Activated T-cell treated with anti-CD3 and anti-CD28 coated beads, Interleukin-2, amount 50 U/mL, for 4 hours (primary cell): ENCODE results near the gene MCTP2. TPM values are rescaled to one million over a fixed set of nuclear protein-coding genes. Genes with fewer than 3 reads are reported as not detected.
"Not testable (repeated sequence)": the region's sequence is repeated elsewhere in the genome, so short reads cannot be mapped to it uniquely, and the experiment has no call there.

Experiments used
- ATAC-seq, 2 donors: fragments of 200-7000 bp; cut with Tn5 transposase; one replicate each; pipeline ENCODE4 v1.10.0; 2021
- DNase-seq: peaks from one replicate; pipeline ENCODE4 v3.0.0-alpha.2; 2020
- H3K27me3 Mint-ChIP-seq: one replicate; pipeline ENCODE4 v1.8.0; 2021; ENCODE audit warnings: low read depth, mixed read lengths
- H3K36me3 Mint-ChIP-seq: one replicate; pipeline ENCODE4 v1.8.0; 2022; ENCODE audit warnings: mixed read lengths; ENCODE audit not compliant: insufficient read depth
- H3K4me1 Mint-ChIP-seq: one replicate; pipeline ENCODE4 v1.8.0; 2021; ENCODE audit warnings: low read depth, mixed read lengths
- H3K4me3 Mint-ChIP-seq: one replicate; pipeline ENCODE4 v1.8.0; 2021; ENCODE audit warnings: mild to moderate bottlenecking, moderate library complexity, mixed read lengths
- H3K9me3 Mint-ChIP-seq: one replicate; pipeline ENCODE4 v1.8.0; 2021; ENCODE audit warnings: mixed read lengths
- total RNA-seq, 3 donors: library from RNA; stranded (reverse); gene quantifications; one replicate each; pipeline ENCODE4 v1.2.1, GENCODE V29; 2021

The MCTP2 gene
- total RNA-seq, 3 donors from 2014 or later = 9.5 to 18.1 (median 14.2) TPM

GRCh38 chr15:94493586-94493985 is 262.2 kb downstream of the MCTP2 start:
- H3K27me3 Mint-ChIP-seq, ATAC-seq, DNase-seq, H3K4me3 Mint-ChIP-seq, H3K36me3 Mint-ChIP-seq, H3K4me1 Mint-ChIP-seq: not testable (repeated sequence)
- H3K9me3 Mint-ChIP-seq = peaks cover 11% of the 10 kb centered on the region

DNA sequence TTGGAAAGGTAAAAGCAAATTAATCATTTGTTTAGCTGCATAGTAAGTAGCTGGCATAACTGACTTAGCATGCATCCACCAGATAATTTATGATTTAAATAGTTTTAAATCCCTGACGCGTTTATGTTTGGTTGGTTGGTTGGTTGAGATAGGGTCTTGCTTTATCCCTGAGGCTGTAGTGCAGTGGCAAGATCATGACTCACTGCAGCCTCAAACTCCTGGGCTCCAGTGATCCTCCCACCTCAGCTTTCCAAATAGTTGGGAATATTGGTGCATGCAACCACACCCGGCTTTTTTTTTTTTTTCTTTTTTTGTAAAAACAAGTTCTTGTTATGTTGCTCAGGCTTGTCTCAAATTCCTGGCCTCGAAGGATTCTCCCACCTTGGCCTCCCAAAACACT is 263.4 kb downstream of the MCTP2 start:
- DNase-seq (no peak), ATAC-seq (no peak)
- Mint-ChIP-seq H3K4me1 (no peaks in the 10 kb centered on the region), H3K4me3 (no peak overlapping the region), H3K9me3 (peaks cover 6% of the 10 kb centered on the region), H3K27me3 (no peaks in the 10 kb centered on the region), H3K36me3 (no peaks in the 10 kb centered on the region)

DNA sequence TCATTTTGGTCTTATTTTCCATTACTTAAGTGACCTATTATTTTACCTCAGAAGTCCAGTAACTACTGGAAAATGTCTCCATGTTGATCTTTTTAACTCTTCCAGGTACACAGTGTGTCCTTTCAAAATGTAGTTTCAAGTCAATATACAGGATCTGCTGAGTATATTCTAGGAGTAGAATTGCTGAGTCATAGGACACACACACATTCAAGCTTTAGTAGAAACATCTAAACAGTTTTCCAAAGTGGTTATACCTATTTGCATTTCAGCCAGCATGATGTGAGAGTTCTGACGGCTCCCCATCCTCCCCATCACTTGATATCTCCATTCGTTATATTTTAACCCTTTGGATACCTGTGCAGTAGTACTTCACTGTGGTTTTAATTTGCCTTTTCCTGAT is 271.9 kb downstream of the MCTP2 start:
- no peak for ATAC-seq
- no peak for DNase-seq
- Mint-ChIP-seq H3K36me3 (no peaks in the 10 kb centered on the region), H3K4me1 (no peaks in the 10 kb centered on the region), H3K9me3 (peaks cover 22% of the 10 kb centered on the region), H3K4me3 (no peak overlapping the region), H3K27me3 (peaks cover 6% of the 10 kb centered on the region)

DNA sequence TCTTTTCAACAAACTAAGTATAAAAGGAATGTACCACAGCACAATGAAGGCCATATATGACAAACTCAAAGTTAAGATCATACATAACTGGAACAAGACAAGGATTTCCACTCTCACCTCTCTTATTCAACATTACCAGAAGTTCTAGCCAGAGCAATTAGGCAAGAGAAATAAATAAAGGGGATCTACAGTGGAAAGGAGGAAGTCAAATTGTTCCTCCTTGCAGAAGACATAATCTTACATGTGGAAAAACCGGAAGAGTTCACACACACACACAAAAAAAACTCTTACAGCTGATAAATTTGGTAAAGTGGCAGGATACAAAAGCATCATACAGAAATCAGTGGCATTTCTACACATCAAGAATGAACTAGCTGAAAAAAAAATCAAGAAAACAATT is 277.9 kb downstream of the MCTP2 start:
- no peaks in the 10 kb centered on the region for H3K4me1 Mint-ChIP-seq
- H3K36me3 Mint-ChIP-seq = no peaks in the 10 kb centered on the region
- H3K27me3 Mint-ChIP-seq = peaks cover 9% of the 10 kb centered on the region
- ATAC-seq = no peak
- DNase-seq = no peak
- H3K9me3 Mint-ChIP-seq = peaks cover 26% of the 10 kb centered on the region
- H3K4me3 Mint-ChIP-seq = no peak overlapping the region

- Mint-ChIP-seq H3K4me3 (no peak overlapping the region), H3K27me3 (peaks cover 5% of the 10 kb centered on the region), H3K9me3 (peaks cover 3% of the 10 kb centered on the region), H3K4me1 (no peaks in the 10 kb centered on the region), H3K36me3 (no peaks in the 10 kb centered on the region)
- DNase-seq = no peak
- no peak for ATAC-seq
Measured at GRCh38 chr15:94522125-94522524, 290.8 kb downstream of the MCTP2 start.

DNA sequence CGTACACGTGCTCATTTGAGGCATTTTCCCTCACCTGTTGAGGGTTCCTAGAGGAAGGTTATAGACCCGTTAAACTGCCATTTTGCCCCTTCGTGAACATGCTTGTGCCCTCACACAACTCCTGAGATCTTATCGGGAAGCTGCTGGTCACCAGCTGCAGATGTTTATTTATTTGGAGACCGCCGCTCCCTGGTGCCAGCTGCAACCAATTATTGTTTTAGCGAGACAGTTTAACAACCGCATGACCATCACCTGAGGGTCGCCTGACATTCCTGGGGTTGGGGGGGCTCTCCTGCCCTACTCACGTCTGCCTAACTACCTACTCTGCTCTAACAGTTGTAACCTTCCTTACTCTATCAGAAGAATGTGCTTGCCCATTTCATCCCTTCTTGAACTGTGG is 292.5 kb downstream of the MCTP2 start:
- Mint-ChIP-seq H3K9me3 (peaks cover 3% of the 10 kb centered on the region), H3K36me3 (no peaks in the 10 kb centered on the region), H3K27me3 (peaks cover 3% of the 10 kb centered on the region), H3K4me3 (no peak overlapping the region), H3K4me1 (no peaks in the 10 kb centered on the region)
- ATAC-seq = no peak
- DNase-seq = no peak

DNA sequence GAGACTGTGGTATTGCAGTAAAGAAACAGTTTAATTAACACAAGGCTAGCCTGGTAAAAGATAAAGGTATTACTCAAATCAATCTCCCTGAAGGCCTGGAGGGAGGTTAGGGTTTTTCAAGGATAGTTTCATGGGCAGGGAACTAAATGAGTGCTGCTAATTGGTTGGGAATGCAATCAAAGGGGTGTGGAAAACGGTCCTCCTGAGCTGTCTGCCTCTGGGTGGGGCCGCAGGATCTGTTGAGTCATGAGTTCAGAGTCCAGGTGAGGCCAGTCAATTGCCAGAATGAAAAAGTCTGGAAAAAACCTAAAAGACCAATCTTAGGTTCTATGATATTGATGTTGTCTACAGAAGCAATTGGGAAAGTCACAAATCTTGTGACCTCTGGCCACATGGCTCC is 293.2 kb downstream of the MCTP2 start:
- no peaks in the 10 kb centered on the region for H3K4me1 Mint-ChIP-seq
- ATAC-seq (no peak), DNase-seq (no peak)
- H3K9me3 Mint-ChIP-seq = peaks cover 3% of the 10 kb centered on the region
- H3K27me3 Mint-ChIP-seq = peaks cover 2% of the 10 kb centered on the region
- H3K36me3 Mint-ChIP-seq = no peaks in the 10 kb centered on the region
- H3K4me3 Mint-ChIP-seq = no peak overlapping the region

DNA sequence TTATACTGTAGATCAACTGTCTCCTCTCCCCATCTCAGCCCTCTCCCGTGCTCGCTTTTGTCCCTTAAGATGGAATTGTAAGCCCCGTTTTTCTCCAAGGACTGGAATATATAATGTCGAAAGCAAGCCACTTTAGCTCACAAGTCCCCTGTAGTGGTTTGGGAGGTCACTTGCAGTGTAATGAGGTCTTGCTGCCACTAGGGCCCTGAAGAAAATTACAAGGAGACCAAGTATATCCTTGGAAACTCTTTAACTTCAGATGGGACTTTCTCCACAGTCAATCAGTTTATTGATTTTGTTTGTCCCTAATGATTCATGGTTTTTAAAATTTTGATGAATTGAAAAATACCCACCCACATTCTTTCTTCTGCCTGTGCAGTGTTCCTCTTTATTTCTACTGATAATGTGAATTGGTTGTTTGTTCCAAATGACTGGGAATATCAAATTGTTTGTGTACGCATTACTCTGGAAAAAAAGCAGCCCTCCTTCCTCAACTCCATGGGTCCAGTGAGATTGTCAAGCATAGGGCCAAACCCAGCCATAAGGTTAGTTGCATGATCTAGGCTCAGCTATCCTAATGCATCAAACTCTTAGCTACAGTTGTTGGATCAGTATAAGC is 294.8 kb downstream of the MCTP2 start:
- ATAC-seq = no peak
- H3K27me3 Mint-ChIP-seq = peaks cover 2% of the 10 kb centered on the region

GRCh38 chr15:94532226-94532625 is 300.9 kb downstream of the MCTP2 start:
- Mint-ChIP-seq H3K36me3 (no peaks in the 10 kb centered on the region), H3K9me3 (no peaks in the 10 kb centered on the region), H3K4me3 (no peak overlapping the region), H3K27me3 (peaks cover 4% of the 10 kb centered on the region), H3K4me1 (no peaks in the 10 kb centered on the region)
- ATAC-seq = no peak
- no peak for DNase-seq

More for the DNA sequence above, 294.8 kb downstream of the MCTP2 start:
- no peak for DNase-seq
- no peaks in the 10 kb centered on the region for H3K36me3 Mint-ChIP-seq
- no peaks in the 10 kb centered on the region for H3K4me1 Mint-ChIP-seq
- no peak overlapping the region for H3K4me3 Mint-ChIP-seq
- peaks cover 3% of the 10 kb centered on the region for H3K9me3 Mint-ChIP-seq
